Measurements from ENCODE around the gene KDM4B. TPM values are rescaled to one million over a fixed set of nuclear protein-coding genes. Genes with fewer than 3 reads are reported as not detected.
A peak's percentile ranks its signal among the peaks of the same experiment; 100 is the strongest.
"Not testable (repeated sequence)": the region's sequence is repeated elsewhere in the genome, so short reads cannot be mapped to it uniquely, and the experiment has no call there.

The KDM4B gene
- total RNA-seq, 8 experiments from 2014 or later = 15.7 to 48.0 (median 33.0) TPM

- peak overlapping the region in 1 of 2 donors; percentile 39 for H3K27ac ChIP-seq
- in situ Hi-C loops (cut with MboI; ENCODE audit: low pct_unique_long_range_greater_than_20kb in 2 of 9, low sequenced_read_pairs in 9 of 9, unreplicated experiment in 9 of 9) = loop anchor here in 1 of 9 experiments (25.0 kb wide), 1 partner anchor 213 kb away; no protein-coding TSS in a partner anchor
Measured at GRCh38 chr19:5025027-5025426, 56.1 kb downstream of the KDM4B start.

DNA sequence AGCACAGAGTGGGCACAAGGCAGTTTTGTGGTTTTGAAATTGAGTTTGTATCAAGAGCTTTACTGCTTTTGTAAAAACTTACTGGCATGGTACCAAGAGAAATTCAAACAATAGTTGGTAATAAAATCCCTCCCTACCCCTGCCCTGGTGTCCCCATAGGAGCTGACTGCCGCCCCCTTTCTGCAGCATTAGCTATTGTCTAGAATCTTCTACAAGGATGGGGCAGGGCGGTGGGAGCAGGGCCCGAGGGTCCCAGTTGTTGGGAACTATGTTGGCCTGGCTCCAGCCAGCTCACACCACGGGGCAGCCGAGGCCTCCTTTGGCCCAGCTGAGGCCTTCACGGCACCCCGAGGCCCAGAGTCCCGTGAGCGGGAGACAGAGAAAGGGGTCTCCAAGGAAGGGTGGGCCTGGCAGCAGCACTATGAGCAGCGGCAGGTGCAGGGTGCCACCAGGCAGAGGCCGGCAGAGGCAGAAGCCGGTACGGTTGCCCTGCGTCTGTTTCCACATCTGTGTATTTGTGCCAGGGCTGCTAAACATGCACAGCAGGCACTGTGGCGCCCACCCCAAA is 57.9 kb downstream of the KDM4B start:
- no peak overlapping the region for H3K27ac ChIP-seq
- no peak for ATAC-seq (replicated peaks in 6 of 8)
- in situ Hi-C loops (cut with MboI; ENCODE audit: low pct_unique_long_range_greater_than_20kb in 2 of 9, low sequenced_read_pairs in 9 of 9, unreplicated experiment in 9 of 9) = loop anchor here in 1 of 9 experiments (25.0 kb wide), 1 partner anchor 214 kb away; no protein-coding TSS in a partner anchor
- peaks cover 12 to 14% of the 10 kb centered on the region in 2 donors for H3K4me1 ChIP-seq (replicated peaks in 1 of 2)
- H3K4me3 ChIP-seq = no peak overlapping the region
- 67 to 100% (median 90%) methylated on average over 1 to 11 of the region's 15 CpGs; no CpG with 5 or more reads in 6 of the 10 experiments for WGBS, 10 experiments

More at GRCh38 chr19:5025027-5025426, 56.1 kb downstream of the KDM4B start:
- no peak for ATAC-seq (replicated peaks in 6 of 8)
- WGBS, 10 experiments = 47 to 100% (median 100%) methylated on average over 1 to 8 of the region's 10 CpGs; no CpG with 5 or more reads in 5 of the 10 experiments
- no peak overlapping the region for H3K4me3 ChIP-seq
- no peaks in the 10 kb centered on the region for H3K4me1 ChIP-seq (replicated peaks in 1 of 2)

DNA sequence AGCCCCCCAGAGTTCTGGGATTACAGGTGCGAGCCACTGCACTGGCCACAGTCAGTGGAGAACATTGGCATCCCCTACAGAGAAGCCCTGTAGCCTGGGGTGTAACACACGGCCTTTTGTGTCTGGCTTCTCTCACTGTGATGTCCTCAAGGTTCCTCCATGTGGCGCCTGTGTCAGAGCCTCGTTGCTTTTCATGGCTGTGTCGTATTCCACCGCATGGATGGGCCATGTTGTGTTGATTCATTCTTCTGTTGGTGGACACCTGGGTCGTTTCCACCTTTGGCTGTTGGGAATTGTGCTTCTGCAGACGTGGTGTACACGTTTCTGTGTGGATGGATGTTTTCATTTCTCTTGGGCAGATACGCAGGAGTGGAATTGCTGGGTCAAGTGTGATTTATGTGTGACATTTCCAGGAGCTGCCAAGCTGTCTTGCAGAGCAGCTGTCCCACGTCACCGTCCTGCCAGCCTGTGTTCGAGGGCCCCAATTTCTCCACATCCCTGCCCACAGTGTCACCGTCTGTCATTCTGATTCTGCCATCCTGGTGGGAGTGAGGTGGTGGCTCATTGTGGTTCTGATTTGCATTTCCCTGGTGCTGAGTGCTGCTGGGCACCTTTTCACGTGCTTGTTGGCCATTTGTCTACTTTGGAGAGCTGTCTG is 59.4 kb downstream of the KDM4B start:
- in situ Hi-C loops (cut with MboI; ENCODE audit: low pct_unique_long_range_greater_than_20kb in 2 of 9, low sequenced_read_pairs in 9 of 9, unreplicated experiment in 9 of 9) = loop anchor here in 1 of 9 experiments (25.0 kb wide), 1 partner anchor 216 kb away; no protein-coding TSS in a partner anchor
- H3K4me1 ChIP-seq (replicated peaks in 1 of 2) = peaks cover 14% of the 10 kb centered on the region in 2 donors
- WGBS, 10 experiments = 60 to 100% (median 90%) methylated on average over 1 to 6 of the region's 15 CpGs; no CpG with 5 or more reads in 4 of the 10 experiments
- H3K4me3 ChIP-seq = no peak overlapping the region
- no peak for ATAC-seq (replicated peaks in 6 of 8)
- H3K27ac ChIP-seq = no peak overlapping the region

DNA sequence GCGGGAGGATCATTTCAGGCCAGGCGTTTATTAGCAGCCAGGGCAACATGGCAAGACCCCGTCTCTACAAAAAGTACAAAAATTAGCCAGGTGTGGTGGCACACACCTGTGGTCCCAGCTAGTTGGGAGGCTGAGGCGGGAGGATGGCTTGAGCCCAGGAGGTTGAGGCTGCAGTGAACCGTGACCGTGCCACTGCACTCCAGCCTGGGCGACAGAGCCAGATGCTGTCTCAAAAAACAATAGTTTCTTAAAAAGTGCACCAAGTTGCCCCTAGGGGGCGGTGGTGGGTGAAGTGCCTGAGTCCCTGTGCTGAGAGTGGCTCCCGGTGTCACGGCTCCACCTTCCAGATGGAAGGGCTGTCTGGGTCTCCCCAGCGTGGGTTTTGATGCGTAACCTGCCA is 60.7 kb downstream of the KDM4B start:
- in situ Hi-C loops (cut with MboI; ENCODE audit: low pct_unique_long_range_greater_than_20kb in 2 of 9, low sequenced_read_pairs in 9 of 9, unreplicated experiment in 9 of 9) = loop anchor here in 1 of 9 experiments (25.0 kb wide), 1 partner anchor 217 kb away; no protein-coding TSS in a partner anchor
- WGBS, 10 experiments = 22 to 100% (median 92%) methylated on average over 1 to 4 of the region's 12 CpGs; no CpG with 5 or more reads in 2 of the 10 experiments
- H3K4me3 ChIP-seq, H3K27ac ChIP-seq: not testable (repeated sequence)
- ATAC-seq (replicated peaks in 6 of 8) = peak in 3 of 8 experiments; percentile 44 to 53 (median 48)
- H3K4me1 ChIP-seq (replicated peaks in 1 of 2) = peaks cover 14% of the 10 kb centered on the region in 2 donors

- H3K4me1 ChIP-seq (replicated peaks in 1 of 2) = peaks cover 14% of the 10 kb centered on the region in 2 donors
- no peak for ATAC-seq (replicated peaks in 6 of 8)
- H3K27ac ChIP-seq = peak overlapping the region in 1 of 2 donors; percentile 43
- no peak overlapping the region for H3K4me3 ChIP-seq
- WGBS, 10 experiments = 67 to 90% (median 82%) methylated on average over 1 to 4 of the region's 15 CpGs; no CpG with 5 or more reads in 5 of the 10 experiments
- in situ Hi-C loops (cut with MboI; ENCODE audit: low pct_unique_long_range_greater_than_20kb in 2 of 9, low sequenced_read_pairs in 9 of 9, unreplicated experiment in 9 of 9) = loop anchor here in 4 of 9 experiments (10.0 to 25.0 kb wide), 4 partner anchors 155 to 225 kb away; no protein-coding TSS in a partner anchor
Measured at GRCh38 chr19:5030136-5030820, 61.4 kb downstream of the KDM4B start.

GRCh38 chr19:5030822-5031221 is 61.9 kb downstream of the KDM4B start:
- ATAC-seq (replicated peaks in 6 of 8) = no peak
- in situ Hi-C loops (cut with MboI; ENCODE audit: low pct_unique_long_range_greater_than_20kb in 2 of 9, low sequenced_read_pairs in 9 of 9, unreplicated experiment in 9 of 9) = loop anchor here in 4 of 9 experiments (10.0 to 25.0 kb wide), 4 partner anchors 156 to 226 kb away; no protein-coding TSS in a partner anchor

DNA sequence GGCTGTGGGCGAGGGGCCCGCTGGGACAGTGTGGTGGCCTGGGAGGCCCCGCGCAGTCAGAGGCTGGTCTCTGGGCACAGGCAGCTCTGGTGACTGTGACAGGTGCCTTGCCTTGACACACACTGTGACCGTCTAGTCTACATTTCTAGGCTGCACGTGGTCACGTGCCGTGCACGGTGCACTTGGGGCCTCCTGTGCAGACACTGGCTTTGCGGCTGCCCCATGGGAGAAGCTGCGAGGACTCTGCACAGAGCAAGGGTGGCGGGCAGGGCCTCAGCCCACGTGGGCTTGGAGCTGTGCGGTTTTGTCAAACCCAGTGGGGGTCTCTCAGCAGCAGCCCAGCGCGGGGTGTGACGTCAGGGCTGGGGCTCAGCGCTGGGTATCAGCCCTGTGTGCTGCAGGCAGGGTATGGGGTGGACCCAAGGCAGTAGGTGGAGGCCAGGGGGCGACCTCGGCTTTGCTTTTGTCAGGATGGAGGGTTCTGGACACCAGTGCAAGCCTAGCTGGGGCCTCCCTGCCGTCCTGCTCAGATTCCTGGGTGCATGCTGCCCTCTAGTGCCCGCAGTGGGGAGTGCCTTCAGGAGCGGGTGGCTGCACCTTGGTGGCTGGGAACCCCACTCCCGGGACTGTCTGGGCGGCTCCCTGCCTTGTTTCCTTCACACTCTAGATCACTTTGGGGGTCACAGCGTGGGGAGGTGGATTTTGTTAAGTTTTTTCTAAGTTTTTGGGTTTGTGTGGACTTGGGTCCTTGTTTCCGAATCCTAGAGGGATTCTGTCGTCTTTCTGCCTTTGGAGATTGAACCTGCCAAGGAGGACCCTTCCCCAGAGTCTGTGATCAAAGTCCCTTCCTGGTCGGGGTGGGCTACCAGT is 62.6 kb downstream of the KDM4B start:
- in situ Hi-C loops (cut with MboI; ENCODE audit: low pct_unique_long_range_greater_than_20kb in 2 of 9, low sequenced_read_pairs in 9 of 9, unreplicated experiment in 9 of 9) = loop anchor here in 4 of 9 experiments (10.0 to 25.0 kb wide), 4 partner anchors 157 to 227 kb away; no protein-coding TSS in a partner anchor
- peak overlapping the region; percentile 32 to 50 for H3K27ac ChIP-seq
- WGBS, 10 experiments = 0 to 56% (median 40%) methylated on average over 1 to 9 of the region's 29 CpGs; no CpG with 5 or more reads in 4 of the 10 experiments
- no peak overlapping the region for H3K4me3 ChIP-seq
- ATAC-seq (replicated peaks in 6 of 8) = peak; percentile 88 to 96 (median 92)
- H3K4me1 ChIP-seq (replicated peaks in 1 of 2) = peaks cover 14% of the 10 kb centered on the region in 2 donors

More at GRCh38 chr19:5030822-5031221, 61.9 kb downstream of the KDM4B start:
- Histone ChIP-seq H3K4me3 (no peak overlapping the region), H3K4me1 (replicated peaks in 1 of 2) (peaks cover 14% of the 10 kb centered on the region in 2 donors), H3K27ac (peak overlapping the region; percentile 3 to 50)
- 100% methylated on average over 1 of the region's 13 CpGs; no CpG with 5 or more reads in 9 of the 10 experiments for WGBS, 10 experiments

DNA sequence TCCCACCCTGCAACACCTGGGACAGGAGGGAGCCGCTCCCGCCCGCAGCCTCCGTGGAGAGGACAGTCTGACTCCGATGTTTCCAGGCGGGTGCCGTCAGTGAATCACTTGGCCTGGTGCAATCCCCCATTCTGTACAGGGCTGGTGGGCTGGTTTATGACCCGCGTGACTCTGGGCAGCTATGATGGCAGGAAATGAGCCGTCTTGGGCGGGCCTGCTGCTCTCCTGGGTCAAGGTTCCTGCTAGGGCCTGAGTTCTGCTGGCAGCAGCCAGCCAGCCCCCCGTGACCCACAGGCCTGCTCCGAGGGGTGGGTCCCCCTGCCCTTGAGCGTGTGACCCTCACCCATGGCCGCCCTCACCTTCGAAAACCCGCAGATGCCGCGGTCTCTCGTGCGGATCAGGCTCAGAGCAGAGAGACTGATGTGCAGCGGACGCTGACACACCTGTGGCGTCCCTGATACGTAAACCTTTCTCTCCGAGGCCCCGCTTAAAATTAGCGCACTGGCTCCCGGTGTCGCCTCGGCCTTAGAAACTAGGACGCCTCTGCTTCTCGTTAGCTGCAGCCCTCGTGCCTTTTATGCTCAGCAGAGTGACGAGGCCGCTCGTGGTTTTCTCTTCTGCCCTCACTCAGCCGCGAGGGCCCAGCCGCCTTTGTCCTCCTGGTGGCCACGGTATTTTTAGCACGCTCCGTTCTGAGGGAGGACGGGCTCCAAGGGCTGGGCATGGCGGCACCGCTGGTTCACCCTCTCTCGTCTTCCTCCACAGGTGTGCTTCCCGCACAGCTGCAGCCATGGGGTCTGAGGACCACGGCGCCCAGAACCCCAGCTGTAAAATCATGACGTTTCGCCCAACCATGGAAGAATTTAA is 63.4 kb downstream of the KDM4B start:
- in situ Hi-C loops (cut with MboI; ENCODE audit: low pct_unique_long_range_greater_than_20kb in 2 of 9, low sequenced_read_pairs in 9 of 9, unreplicated experiment in 9 of 9) = loop anchor here in 4 of 9 experiments (10.0 to 25.0 kb wide), 4 partner anchors 158 to 228 kb away; no protein-coding TSS in a partner anchor
- no peak overlapping the region for H3K4me3 ChIP-seq
- WGBS, 10 experiments = 86 to 100% (median 94%) methylated on average over 1 to 14 of the region's 52 CpGs; no CpG with 5 or more reads in 2 of the 10 experiments
- peaks cover 14% of the 10 kb centered on the region in 2 donors for H3K4me1 ChIP-seq (replicated peaks in 1 of 2)
- ATAC-seq (replicated peaks in 6 of 8) = no peak
- no peak overlapping the region for H3K27ac ChIP-seq

DNA sequence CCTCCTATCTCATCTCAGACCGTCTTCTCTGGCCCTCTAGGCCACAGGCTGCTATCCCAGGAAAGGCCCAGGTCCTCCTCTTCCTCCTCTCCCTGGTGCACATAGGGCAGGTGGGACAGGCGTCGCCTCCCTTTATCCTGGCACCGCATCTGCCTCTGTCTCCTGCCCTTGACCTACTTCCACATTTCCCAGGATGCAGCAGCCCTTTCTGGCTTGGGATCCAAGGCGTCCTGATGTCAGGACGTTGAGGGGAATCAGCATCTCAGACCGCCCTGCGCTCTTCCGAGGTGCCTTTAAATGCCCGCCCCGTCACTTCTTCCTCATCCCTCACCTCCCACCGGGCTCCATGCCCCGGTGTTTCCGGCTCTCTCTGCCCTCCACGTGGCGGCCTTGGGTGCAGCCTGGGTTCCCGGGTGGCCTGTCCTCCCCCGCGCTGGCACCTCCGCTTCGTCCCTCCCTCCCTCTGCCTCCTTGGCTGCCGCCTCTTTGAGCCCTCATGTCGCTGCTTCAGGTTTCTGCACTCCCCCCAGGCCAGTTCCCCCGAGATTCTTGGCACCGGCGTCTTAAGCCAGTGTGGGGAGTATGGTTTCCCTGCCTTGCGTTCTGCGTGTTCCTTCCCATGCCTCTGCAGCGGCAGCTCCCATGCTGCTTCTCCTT is 66.3 kb downstream of the KDM4B start:
- WGBS, 10 experiments = 83 to 100% (median 90%) methylated on average over 1 to 6 of the region's 29 CpGs; no CpG with 5 or more reads in 5 of the 10 experiments
- H3K4me3 ChIP-seq = no peak overlapping the region
- peaks cover 14% of the 10 kb centered on the region in 2 donors for H3K4me1 ChIP-seq (replicated peaks in 1 of 2)
- in situ Hi-C loops (cut with MboI; ENCODE audit: low pct_unique_long_range_greater_than_20kb in 2 of 9, low sequenced_read_pairs in 9 of 9, unreplicated experiment in 9 of 9) = loop anchor here in 4 of 9 experiments (10.0 to 25.0 kb wide), 4 partner anchors 160 to 230 kb away; no protein-coding TSS in a partner anchor
- no peak for ATAC-seq (replicated peaks in 6 of 8)
- no peak overlapping the region for H3K27ac ChIP-seq

GRCh38 chr19:5035793-5036697 is 67.1 kb downstream of the KDM4B start:
- Histone ChIP-seq H3K4me3 (no peak overlapping the region), H3K27ac (no peak overlapping the region), H3K4me1 (replicated peaks in 1 of 2) (peaks cover 8% of the 10 kb centered on the region in 2 donors)
- WGBS, 10 experiments = 93% methylated on average over 3 of the region's 36 CpGs; no CpG with 5 or more reads in 9 of the 10 experiments
- in situ Hi-C loops (cut with MboI; ENCODE audit: low pct_unique_long_range_greater_than_20kb in 2 of 9, low sequenced_read_pairs in 9 of 9, unreplicated experiment in 9 of 9) = loop anchor here in 4 of 9 experiments (10.0 to 25.0 kb wide), 4 partner anchors 161 to 231 kb away; no protein-coding TSS in a partner anchor
- ATAC-seq (replicated peaks in 6 of 8) = no peak

All from motor neuron (in vitro differentiated cells).